HAP-1 (cell line): ENCODE data around the gene CLCN3.
A peak's percentile ranks its signal among the peaks of the same experiment; 100 is the strongest.

Experiments
- DNase-seq, 2 experiments: peaks; one replicate each; pipeline ENCODE4 v3.0.0-alpha.2; 2016 to 2020; ENCODE audit warnings: low spot score in 2 of 2
- H3K27me3 ChIP-seq: fragments of 250-450 bp; sonication (Bioruptor Pico); 2 replicates; pipeline ENCODE4 v1.5.1; 2020; ENCODE audit warnings: low read depth, mild to moderate bottlenecking, moderate library complexity
- H3K36me3 ChIP-seq: fragments of 250-450 bp; sonication (Bioruptor Pico); replicated peaks from 2 replicates; pipeline ENCODE4 v1.5.1; 2020; ENCODE audit warnings: mild to moderate bottlenecking
- H3K4me1 ChIP-seq: fragments of 250-450 bp; sonication (Bioruptor Pico); 2 replicates; pipeline ENCODE4 v1.5.1; 2020; ENCODE audit warnings: mild to moderate bottlenecking
- H3K4me3 ChIP-seq: fragments of 250-450 bp; sonication (Bioruptor Pico); 2 replicates; pipeline ENCODE4 v1.5.1; 2020; ENCODE audit warnings: mild to moderate bottlenecking, moderate library complexity
- H3K9me3 ChIP-seq: fragments of 250-450 bp; sonication (Bioruptor Pico); 2 replicates; pipeline ENCODE4 v1.5.1; 2020; ENCODE audit warnings: mild to moderate bottlenecking, moderate library complexity
- in situ Hi-C: fragments of 300-500 bp; cut with MboI; formaldehyde crosslinking; loops from 3 replicates; pipeline ENCODE4 v1.14.3; 2020; ENCODE audit warnings: low sequenced_read_pairs, inconsistent platforms, mixed read lengths

The CLCN3 gene

GRCh38 chr4:169604903-169605331, 15.5 kb upstream of the CLCN3 start:
- Histone ChIP-seq H3K36me3 (no peaks in the 10 kb centered on the region; the same call in 1 of the 2 replicates), H3K27me3 (no peaks in the 10 kb centered on the region), H3K4me3 (no peak overlapping the region), H3K9me3 (no peaks in the 10 kb centered on the region), H3K4me1 (no peaks in the 10 kb centered on the region)
- DNase-seq = no peak
- in situ Hi-C loops = loop anchor here (25.0 kb wide), 1 partner anchor 432 kb away; the partner anchor contains the start of gene MFAP3L

GRCh38 chr4:169611157-169611556, 9.2 kb upstream of the CLCN3 start:
- DNase-seq = peak in 1 of 2 experiments; percentile 31
- Histone ChIP-seq H3K27me3 (no peaks in the 10 kb centered on the region), H3K4me3 (peak overlapping the region; percentile 86), H3K9me3 (no peaks in the 10 kb centered on the region), H3K36me3 (no peaks in the 10 kb centered on the region; the same call in 1 of the 2 replicates), H3K4me1 (peaks cover 14% of the 10 kb centered on the region)
- in situ Hi-C loops = loop anchor here (10.0 to 25.0 kb wide), 2 partner anchors 124 to 426 kb away; partner anchors contain the start of gene MFAP3L

- in situ Hi-C loops = loop anchor here (10.0 to 25.0 kb wide), 2 partner anchors 123 to 425 kb away; partner anchors contain the start of gene MFAP3L
- H3K36me3 ChIP-seq = no peaks in the 10 kb centered on the region; the same call in 1 of the 2 replicates
- peak within 1 kb of the TSS; percentile 86 for H3K4me3 ChIP-seq
- H3K4me1 ChIP-seq = peaks cover 14% of the 10 kb centered on the region
- H3K27me3 ChIP-seq = no peaks in the 10 kb centered on the region
- no peaks in the 10 kb centered on the region for H3K9me3 ChIP-seq
- peak; percentile 88 to 94 for DNase-seq
Observed at GRCh38 chr4:169611991-169612870, 8.1 kb upstream of the CLCN3 start, which contains the start of gene NEK1. Gene NEK1, minus strand, starts transcription at chr4:169612583. Its CDS starts 9,953 bp downstream, at chr4:169602630.

- DNase-seq = peak; percentile 85 to 88
- H3K36me3 ChIP-seq = no peaks in the 10 kb centered on the region; the same call in 1 of the 2 replicates
- in situ Hi-C loops = loop anchor here (10.0 to 25.0 kb wide), 2 partner anchors 122 to 424 kb away; partner anchors contain the start of gene MFAP3L
- H3K4me3 ChIP-seq = peak overlapping the region; percentile 86
- no peaks in the 10 kb centered on the region for H3K9me3 ChIP-seq
- no peaks in the 10 kb centered on the region for H3K27me3 ChIP-seq
- peaks cover 14% of the 10 kb centered on the region for H3K4me1 ChIP-seq
Observed at GRCh38 chr4:169612871-169613859, 7.2 kb upstream of the CLCN3 start.

GRCh38 chr4:169615467-169616106, 4.8 kb upstream of the CLCN3 start:
- no peak overlapping the region for H3K4me3 ChIP-seq
- no peaks in the 10 kb centered on the region for H3K9me3 ChIP-seq
- no peak for DNase-seq
- H3K4me1 ChIP-seq = peaks cover 12% of the 10 kb centered on the region
- in situ Hi-C loops = loop anchor here (10.0 to 25.0 kb wide), 2 partner anchors 119 to 422 kb away; partner anchors contain the start of gene MFAP3L
- H3K27me3 ChIP-seq = no peaks in the 10 kb centered on the region
- peaks cover under 1% of the 10 kb centered on the region; the same call in 1 of the 2 replicates for H3K36me3 ChIP-seq

GRCh38 chr4:169616846-169617245, 3.5 kb upstream of the CLCN3 start:
- Histone ChIP-seq H3K4me3 (no peak overlapping the region), H3K9me3 (no peaks in the 10 kb centered on the region; the same call in 1 of the 2 replicates), H3K36me3 (peaks cover 2% of the 10 kb centered on the region; the same call in 1 of the 2 replicates), H3K27me3 (no peaks in the 10 kb centered on the region), H3K4me1 (peaks cover 6% of the 10 kb centered on the region)
- in situ Hi-C loops = loop anchor here (10.0 to 25.0 kb wide), 2 partner anchors 118 to 420 kb away; partner anchors contain the start of gene MFAP3L
- no peak for DNase-seq

GRCh38 chr4:169617306-169617705, 3.1 kb upstream of the CLCN3 start:
- no peaks in the 10 kb centered on the region for H3K27me3 ChIP-seq
- peaks cover 6% of the 10 kb centered on the region for H3K4me1 ChIP-seq
- in situ Hi-C loops = loop anchor here (10.0 to 25.0 kb wide), 2 partner anchors 117 to 420 kb away; partner anchors contain the start of gene MFAP3L
- no peaks in the 10 kb centered on the region; the same call in 1 of the 2 replicates for H3K9me3 ChIP-seq
- DNase-seq = no peak
- H3K36me3 ChIP-seq = 0 out of 2 replicates have a peak, but pooled peaks cover 2% of the 10 kb centered on the region
- no peak overlapping the region for H3K4me3 ChIP-seq

- 0 out of 2 replicates have a peak, but pooled peaks cover 2% of the 10 kb centered on the region for H3K36me3 ChIP-seq
- peaks cover 12% of the 10 kb centered on the region for H3K4me1 ChIP-seq
- no peak overlapping the region for H3K4me3 ChIP-seq
- H3K9me3 ChIP-seq = no peaks in the 10 kb centered on the region; the same call in 1 of the 2 replicates
- no peaks in the 10 kb centered on the region for H3K27me3 ChIP-seq
- DNase-seq = no peak
- in situ Hi-C loops = loop anchor here (10.0 to 25.0 kb wide), 2 partner anchors 117 to 419 kb away; partner anchors contain the start of gene MFAP3L
Observed at GRCh38 chr4:169618286-169618685, 2.1 kb upstream of the CLCN3 start.

GRCh38 chr4:169618986-169619385, 1.4 kb upstream of the CLCN3 start:
- no peak overlapping the region for H3K4me3 ChIP-seq

GRCh38 chr4:169619518-169619957, 840 bp upstream of the CLCN3 start:
- in situ Hi-C loops = loop anchor here (10.0 to 25.0 kb wide), 2 partner anchors 115 to 418 kb away; partner anchors contain the start of gene MFAP3L
- peak; percentile 62 for DNase-seq
- 0 out of 2 replicates have a peak, but pooled peaks cover 2% of the 10 kb centered on the region for H3K36me3 ChIP-seq
- H3K27me3 ChIP-seq = no peaks in the 10 kb centered on the region
- peak overlapping the region; percentile 83 for H3K4me3 ChIP-seq
- peaks cover 10% of the 10 kb centered on the region; the same call in 1 of the 2 replicates for H3K4me1 ChIP-seq
- H3K9me3 ChIP-seq = no peaks in the 10 kb centered on the region; the same call in 1 of the 2 replicates

More at GRCh38 chr4:169618986-169619385, 1.4 kb upstream of the CLCN3 start:
- no peak for DNase-seq
- H3K27me3 ChIP-seq = no peaks in the 10 kb centered on the region
- H3K4me1 ChIP-seq = peaks cover 10% of the 10 kb centered on the region; the same call in 1 of the 2 replicates
- no peaks in the 10 kb centered on the region; the same call in 1 of the 2 replicates for H3K9me3 ChIP-seq
- in situ Hi-C loops = loop anchor here (10.0 to 25.0 kb wide), 2 partner anchors 116 to 418 kb away; partner anchors contain the start of gene MFAP3L
- H3K36me3 ChIP-seq = 0 out of 2 replicates have a peak, but pooled peaks cover 2% of the 10 kb centered on the region

GRCh38 chr4:169620880-169621248, 486 bp downstream of the CLCN3 start:
- peak; percentile 16 to 32 for DNase-seq
- H3K4me3 ChIP-seq = peak overlapping the region; percentile 83
- peaks cover 10% of the 10 kb centered on the region; the same call in 1 of the 2 replicates for H3K4me1 ChIP-seq
- H3K9me3 ChIP-seq = no peaks in the 10 kb centered on the region; the same call in 1 of the 2 replicates
- no peaks in the 10 kb centered on the region for H3K27me3 ChIP-seq
- in situ Hi-C loops = loop anchor here (25.0 kb wide), 1 partner anchor 416 kb away; the partner anchor contains the start of gene MFAP3L
- 0 out of 2 replicates have a peak, but pooled peaks cover 2% of the 10 kb centered on the region for H3K36me3 ChIP-seq
